Hepatocyte (in vitro differentiated cells): Measurements from ENCODE around the gene USH2A.

Experiments
- CTCF ChIP-seq: fragments of 200-600 bp; sonication (generic); IDR thresholded peaks from 2 replicates; pipeline ENCODE4 v1.5.1; 2016; ENCODE audit warnings: antibody characterized with exemption, mild to moderate bottlenecking; ENCODE audit not compliant: poor library complexity
- EZH2phosphoT487 ChIP-seq: fragments of 200-600 bp; sonication (generic); IDR thresholded peaks from one replicate; pipeline ENCODE4 v1.6.1; 2018; ENCODE audit warnings: antibody characterized with exemption, mild to moderate bottlenecking, low read depth, moderate library complexity; ENCODE audit not compliant: unreplicated experiment, severe bottlenecking

GRCh38 chr1:215792446-215792845 is 630.8 kb downstream of the USH2A start:
- TF ChIP-seq CTCF, result no peak
- no peak for TF ChIP-seq EZH2phosphoT487
